22Rv1 (cell line): ENCODE data around the gene BMPER.

Experiments
- H3K27ac ChIP-seq: fragments of 450-650 bp; 2 replicates; pipeline ENCODE4 v1.5.1; 2017
- ZFX ChIP-seq: fragments of 450-650 bp; IDR thresholded peaks from 2 replicates; pipeline ENCODE4 v1.6.1; 2017; ENCODE audit warnings: antibody characterized with exemption, borderline replicate concordance
- TF ChIP-seq, protein P1 (sequence below): fragments of 450-650 bp; IDR thresholded peaks from 2 replicates; pipeline ENCODE4 v1.5.1; 2017; ENCODE audit warnings: mild to moderate bottlenecking

BMPER gene

GRCh38 chr7:33965183-33965744 is 59.9 kb downstream of the BMPER start:
- no peak overlapping the region for H3K27ac ChIP-seq
- TF ChIP-seq, protein P1, sequence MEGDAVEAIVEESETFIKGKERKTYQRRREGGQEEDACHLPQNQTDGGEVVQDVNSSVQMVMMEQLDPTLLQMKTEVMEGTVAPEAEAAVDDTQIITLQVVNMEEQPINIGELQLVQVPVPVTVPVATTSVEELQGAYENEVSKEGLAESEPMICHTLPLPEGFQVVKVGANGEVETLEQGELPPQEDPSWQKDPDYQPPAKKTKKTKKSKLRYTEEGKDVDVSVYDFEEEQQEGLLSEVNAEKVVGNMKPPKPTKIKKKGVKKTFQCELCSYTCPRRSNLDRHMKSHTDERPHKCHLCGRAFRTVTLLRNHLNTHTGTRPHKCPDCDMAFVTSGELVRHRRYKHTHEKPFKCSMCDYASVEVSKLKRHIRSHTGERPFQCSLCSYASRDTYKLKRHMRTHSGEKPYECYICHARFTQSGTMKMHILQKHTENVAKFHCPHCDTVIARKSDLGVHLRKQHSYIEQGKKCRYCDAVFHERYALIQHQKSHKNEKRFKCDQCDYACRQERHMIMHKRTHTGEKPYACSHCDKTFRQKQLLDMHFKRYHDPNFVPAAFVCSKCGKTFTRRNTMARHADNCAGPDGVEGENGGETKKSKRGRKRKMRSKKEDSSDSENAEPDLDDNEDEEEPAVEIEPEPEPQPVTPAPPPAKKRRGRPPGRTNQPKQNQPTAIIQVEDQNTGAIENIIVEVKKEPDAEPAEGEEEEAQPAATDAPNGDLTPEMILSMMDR = no peak
- no peak for TF ChIP-seq ZFX

DNA sequence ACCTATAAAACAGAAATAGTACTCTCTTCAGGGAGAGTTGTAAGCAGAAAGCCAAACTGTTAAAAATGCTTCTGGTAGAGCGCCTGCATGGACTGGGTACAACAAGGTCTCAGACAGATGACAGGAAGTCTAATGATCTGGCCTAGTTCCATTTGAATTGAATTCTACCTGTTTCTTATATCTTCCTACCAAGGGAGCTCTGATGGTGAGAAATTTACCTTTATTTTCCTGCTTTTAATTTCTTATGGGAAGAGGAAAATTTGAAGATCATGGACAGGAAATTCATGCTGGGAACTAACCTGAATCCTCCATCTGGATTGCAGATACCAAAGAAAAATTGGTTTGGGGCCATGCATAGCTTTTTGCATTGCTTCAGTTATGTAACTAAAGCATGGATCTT is 63.3 kb downstream of the BMPER start:
- H3K27ac ChIP-seq = no peak overlapping the region
- TF ChIP-seq ZFX = no peak
- TF ChIP-seq, protein P1 = no peak

- TF ChIP-seq, protein P1 = no peak
- TF ChIP-seq ZFX = no peak
- no peak overlapping the region for H3K27ac ChIP-seq
Measured at GRCh38 chr7:33970536-33970935, 65.2 kb downstream of the BMPER start.

DNA sequence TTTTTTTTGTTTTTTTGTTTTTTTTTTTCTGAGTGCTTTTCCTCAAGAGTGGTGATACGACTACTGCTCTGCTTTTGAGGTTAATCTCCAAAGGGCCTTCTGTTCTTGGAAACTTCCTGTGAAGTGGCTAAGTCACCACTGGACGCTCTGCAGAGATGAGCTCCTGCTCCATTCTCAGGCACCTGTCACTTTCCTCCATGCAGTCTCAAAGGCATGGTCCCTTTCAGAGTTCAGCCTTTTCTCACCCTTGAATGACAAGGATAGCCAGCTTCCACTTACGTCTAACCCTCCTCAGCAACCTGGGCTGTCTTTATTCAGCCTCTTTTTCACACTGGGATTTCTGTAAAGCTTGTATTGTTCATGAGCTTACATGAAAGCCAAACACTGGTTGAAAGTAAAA is 65.8 kb downstream of the BMPER start:
- no peak overlapping the region for H3K27ac ChIP-seq
- TF ChIP-seq, protein P1 = no peak
- no peak for TF ChIP-seq ZFX

GRCh38 chr7:33973231-33974015 is 68.1 kb downstream of the BMPER start:
- TF ChIP-seq, protein P1 = no peak
- no peak for TF ChIP-seq ZFX
- H3K27ac ChIP-seq = no peak overlapping the region

DNA sequence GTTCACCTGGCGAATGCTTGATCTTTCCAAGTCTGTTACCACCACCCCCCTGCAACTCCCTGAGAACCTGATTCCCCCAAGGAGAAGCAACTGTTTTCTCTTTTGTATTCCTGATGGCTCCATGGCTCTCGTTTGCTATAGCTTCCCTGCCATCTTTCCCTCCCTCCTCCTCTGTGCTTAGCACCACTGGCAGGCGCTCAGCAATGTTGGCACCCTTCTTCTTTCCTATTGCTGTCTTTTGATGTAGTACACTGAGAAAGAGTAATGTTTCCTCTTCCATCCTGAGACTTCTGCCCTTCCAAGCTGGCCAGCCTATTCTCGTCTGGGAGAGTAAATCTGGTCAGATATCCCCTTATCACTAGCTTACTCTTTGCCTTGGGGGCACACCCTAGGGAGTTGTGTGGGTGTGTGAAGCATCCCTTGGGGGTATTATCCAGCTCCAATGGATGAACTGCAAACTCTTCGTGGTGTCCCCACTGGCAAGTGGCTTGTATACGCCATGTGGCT is 74.0 kb downstream of the BMPER start:
- TF ChIP-seq, protein P1 = no peak
- TF ChIP-seq ZFX = no peak
- H3K27ac ChIP-seq = no peak overlapping the region

DNA sequence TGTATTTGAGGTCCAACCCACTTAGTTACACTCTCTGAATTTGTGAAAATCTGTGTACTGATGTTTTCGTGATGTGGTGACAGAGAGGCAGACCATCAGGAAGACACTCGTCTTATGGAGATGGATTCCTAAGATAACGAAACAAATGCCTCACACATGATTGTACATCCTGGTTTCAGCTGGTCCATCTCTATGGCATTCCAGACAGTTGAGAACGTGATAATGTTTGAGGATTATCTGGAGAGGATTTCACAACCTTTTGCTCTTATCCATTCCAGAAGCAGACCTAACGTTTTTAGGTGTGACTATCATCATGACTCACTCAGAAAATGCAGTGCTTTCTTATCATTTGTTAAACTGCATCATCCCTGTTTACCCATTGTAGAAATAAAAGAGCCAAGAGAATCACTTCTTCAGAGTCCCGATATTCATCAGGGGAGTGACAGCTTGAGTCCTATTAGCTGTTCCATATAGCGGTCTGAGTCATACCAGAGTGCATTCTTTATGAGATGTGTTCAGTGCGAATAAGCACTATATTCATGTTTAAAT is 74.5 kb downstream of the BMPER start:
- TF ChIP-seq ZFX = no peak
- TF ChIP-seq, protein P1 = no peak
- no peak overlapping the region for H3K27ac ChIP-seq
